ENCODE results near the gene ZNF605.

DNA sequence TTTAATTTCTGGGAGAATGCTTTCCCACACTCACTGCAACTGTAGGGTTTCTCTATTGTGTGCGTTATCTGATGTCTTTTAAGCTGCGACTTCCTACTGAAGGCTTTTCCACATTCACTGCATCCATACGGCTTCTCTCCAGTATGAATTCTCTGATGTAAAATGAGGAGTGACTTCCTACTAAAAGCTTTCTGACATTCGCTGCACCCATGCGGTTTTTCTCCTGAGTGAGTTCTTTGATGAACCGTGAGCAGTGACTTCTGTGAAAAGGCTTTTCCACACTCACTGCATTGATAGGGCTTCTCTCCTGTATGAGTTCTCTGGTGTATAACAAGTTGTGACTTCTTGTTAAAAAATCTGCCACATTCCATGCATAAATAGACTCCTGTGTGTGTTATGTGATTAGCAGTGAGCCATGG, 29.7 kb downstream of the ZNF605 start:
- TF ChIP-seq ZNF8 (CRISPR knock-in tag; IDR thresholded peaks at IDR 0.05) = no peak
- TF ChIP-seq CSRNP3 (CRISPR knock-in tag; IDR thresholded peaks at IDR 0.05) = no peak
- TF ChIP-seq PATZ1 (CRISPR knock-in tag; IDR thresholded peaks at IDR 0.05; ENCODE audit: borderline replicate concordance) = no peak
- TF ChIP-seq CREB5 (CRISPR knock-in tag; IDR thresholded peaks at IDR 0.05; ENCODE audit: low read depth) = no peak
- no peak for TF ChIP-seq PPARA (CRISPR knock-in tag; IDR thresholded peaks at IDR 0.05; ENCODE audit: borderline replicate concordance)
- no peak for TF ChIP-seq SNAI2 (CRISPR knock-in tag; IDR thresholded peaks at IDR 0.05)
